ENCODE results near the gene TFF1.
A peak's percentile ranks its signal among the peaks of the same experiment; 100 is the strongest.

The TFF1 gene

DNA sequence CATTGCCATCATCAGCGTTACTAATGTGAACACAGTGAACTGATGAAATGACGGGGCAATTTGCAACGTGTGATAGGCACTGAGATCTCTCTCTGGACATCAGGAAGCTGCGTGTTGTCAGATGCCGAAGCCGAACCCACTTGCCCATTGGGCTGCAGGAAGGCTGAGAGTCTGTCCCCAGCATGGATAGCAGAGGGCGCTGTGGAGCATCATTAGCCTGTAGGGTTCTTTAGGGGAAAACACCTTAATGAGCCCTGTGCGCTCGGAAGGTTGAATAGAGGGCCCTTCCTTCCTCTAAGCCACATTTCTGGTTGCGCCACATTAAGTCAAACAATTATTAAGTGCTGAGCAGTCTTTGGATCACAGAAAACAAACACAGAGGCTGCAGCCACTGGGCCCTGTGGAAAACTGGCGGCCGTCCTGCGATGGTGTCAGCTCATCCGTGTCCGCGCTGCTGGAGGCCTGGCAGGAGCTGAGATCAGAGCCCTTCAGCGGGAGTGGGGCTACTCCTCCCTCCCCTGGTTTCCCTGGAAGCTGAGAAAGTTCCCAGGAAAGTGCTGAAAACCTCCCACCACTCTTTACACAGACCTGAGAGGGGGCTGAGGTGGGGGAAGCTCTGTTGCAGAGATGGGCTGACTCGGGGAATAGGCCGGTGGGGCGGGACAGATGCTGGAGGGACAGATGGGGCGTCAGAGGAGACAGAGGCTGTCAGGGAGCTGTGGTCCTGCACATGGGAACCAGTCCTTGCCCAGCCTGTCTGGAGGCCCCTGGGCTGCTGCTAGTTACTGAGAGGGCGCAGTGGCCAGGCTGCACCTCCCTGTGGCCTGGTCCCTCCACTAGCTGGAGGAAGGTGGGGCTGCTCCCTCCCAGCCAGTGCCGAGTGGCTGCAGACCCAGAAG lies 28.3 kb downstream of the TFF1 start:
- H3K4me3 ChIP-seq = no peak overlapping the region
- H3K9me3 ChIP-seq = no peaks in the 10 kb centered on the region
- H3K27ac ChIP-seq = no peak overlapping the region
- peaks cover 0 to 8% (median 0%) of the 10 kb centered on the region in 4 donors for H3K4me1 ChIP-seq
- intact Hi-C loops (cut with DNase I; ENCODE audit: low total_unique reads) = loop anchor here (5.0 kb wide), 1 partner anchor 664 kb away; no protein-coding TSS in a partner anchor
- peak in 1 of 2 donors; percentile 58 for DNase-seq
- no peaks in the 10 kb centered on the region for H3K36me3 ChIP-seq
- TF ChIP-seq, protein P1, sequence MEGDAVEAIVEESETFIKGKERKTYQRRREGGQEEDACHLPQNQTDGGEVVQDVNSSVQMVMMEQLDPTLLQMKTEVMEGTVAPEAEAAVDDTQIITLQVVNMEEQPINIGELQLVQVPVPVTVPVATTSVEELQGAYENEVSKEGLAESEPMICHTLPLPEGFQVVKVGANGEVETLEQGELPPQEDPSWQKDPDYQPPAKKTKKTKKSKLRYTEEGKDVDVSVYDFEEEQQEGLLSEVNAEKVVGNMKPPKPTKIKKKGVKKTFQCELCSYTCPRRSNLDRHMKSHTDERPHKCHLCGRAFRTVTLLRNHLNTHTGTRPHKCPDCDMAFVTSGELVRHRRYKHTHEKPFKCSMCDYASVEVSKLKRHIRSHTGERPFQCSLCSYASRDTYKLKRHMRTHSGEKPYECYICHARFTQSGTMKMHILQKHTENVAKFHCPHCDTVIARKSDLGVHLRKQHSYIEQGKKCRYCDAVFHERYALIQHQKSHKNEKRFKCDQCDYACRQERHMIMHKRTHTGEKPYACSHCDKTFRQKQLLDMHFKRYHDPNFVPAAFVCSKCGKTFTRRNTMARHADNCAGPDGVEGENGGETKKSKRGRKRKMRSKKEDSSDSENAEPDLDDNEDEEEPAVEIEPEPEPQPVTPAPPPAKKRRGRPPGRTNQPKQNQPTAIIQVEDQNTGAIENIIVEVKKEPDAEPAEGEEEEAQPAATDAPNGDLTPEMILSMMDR (IDR thresholded peaks at IDR 0.05) = peak; percentile 18 to 21
- H3K27me3 ChIP-seq = peaks cover 0 to 33% of the 10 kb centered on the region in 2 donors

- TF ChIP-seq, protein P1 (IDR thresholded peaks at IDR 0.05) = no peak
- H3K36me3 ChIP-seq = no peaks in the 10 kb centered on the region
- H3K27ac ChIP-seq = no peak overlapping the region
- peaks cover 0 to under 1% (median 0%) of the 10 kb centered on the region in 3 donors for H3K9me3 ChIP-seq
- DNase-seq = no peak
- no peak overlapping the region for H3K4me3 ChIP-seq
- intact Hi-C loops (cut with DNase I; ENCODE audit: low total_unique reads) = loop anchor here (5.0 kb wide), 1 partner anchor 665 kb away; no protein-coding TSS in a partner anchor
- H3K4me1 ChIP-seq = peaks cover 0 to 8% (median 0%) of the 10 kb centered on the region in 4 donors
- peaks cover 0 to 36% of the 10 kb centered on the region in 2 donors for H3K27me3 ChIP-seq
Measured at GRCh38 chr21:42337276-42337675, 29.1 kb downstream of the TFF1 start.

DNA sequence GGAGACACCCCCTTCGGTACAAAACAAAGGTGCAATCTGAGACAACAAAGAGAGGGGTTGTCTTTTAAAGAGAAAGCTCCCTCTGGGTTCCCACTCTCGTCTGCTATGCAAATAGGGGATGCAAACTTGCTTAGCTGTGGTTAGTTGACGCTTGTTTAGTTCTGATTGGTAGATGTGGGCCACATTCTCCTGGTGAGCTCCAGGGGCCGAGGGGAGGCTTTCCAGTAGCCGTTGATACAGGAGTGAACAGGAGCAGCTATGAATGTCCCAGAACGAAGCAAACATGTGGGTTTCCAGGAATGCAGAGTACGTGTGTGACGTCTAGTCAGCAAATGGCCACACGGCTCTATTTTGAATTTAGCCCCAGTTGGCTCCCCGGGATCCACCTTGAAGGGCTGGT lies 30.3 kb downstream of the TFF1 start:
- TF ChIP-seq, protein P1 (IDR thresholded peaks at IDR 0.05) = no peak
- H3K4me1 ChIP-seq = peaks cover 0 to 8% (median 0%) of the 10 kb centered on the region in 4 donors
- peaks cover 0 to 36% of the 10 kb centered on the region in 2 donors for H3K27me3 ChIP-seq
- H3K36me3 ChIP-seq = no peaks in the 10 kb centered on the region
- no peak overlapping the region for H3K4me3 ChIP-seq
- no peak for DNase-seq
- peaks cover 0 to 10% (median 0%) of the 10 kb centered on the region in 3 donors for H3K9me3 ChIP-seq
- intact Hi-C loops (cut with DNase I; ENCODE audit: low total_unique reads) = loop anchor here (5.0 kb wide), 1 partner anchor 666 kb away; no protein-coding TSS in a partner anchor
- H3K27ac ChIP-seq = no peak overlapping the region

GRCh38 chr21:42332557-42333317 lies 33.6 kb downstream of the TFF1 start:
- intact Hi-C loops (cut with DNase I; ENCODE audit: low total_unique reads) = no loop called here
- no peak overlapping the region for H3K4me3 ChIP-seq
- no peaks in the 10 kb centered on the region for H3K36me3 ChIP-seq
- H3K4me1 ChIP-seq = no peaks in the 10 kb centered on the region
- peaks cover 0 to 41% of the 10 kb centered on the region in 2 donors for H3K27me3 ChIP-seq
- H3K27ac ChIP-seq = no peak overlapping the region
- TF ChIP-seq, protein P1 (IDR thresholded peaks at IDR 0.05) = no peak
- no peak for DNase-seq
- peaks cover 0 to 10% (median 0%) of the 10 kb centered on the region in 3 donors for H3K9me3 ChIP-seq

DNA sequence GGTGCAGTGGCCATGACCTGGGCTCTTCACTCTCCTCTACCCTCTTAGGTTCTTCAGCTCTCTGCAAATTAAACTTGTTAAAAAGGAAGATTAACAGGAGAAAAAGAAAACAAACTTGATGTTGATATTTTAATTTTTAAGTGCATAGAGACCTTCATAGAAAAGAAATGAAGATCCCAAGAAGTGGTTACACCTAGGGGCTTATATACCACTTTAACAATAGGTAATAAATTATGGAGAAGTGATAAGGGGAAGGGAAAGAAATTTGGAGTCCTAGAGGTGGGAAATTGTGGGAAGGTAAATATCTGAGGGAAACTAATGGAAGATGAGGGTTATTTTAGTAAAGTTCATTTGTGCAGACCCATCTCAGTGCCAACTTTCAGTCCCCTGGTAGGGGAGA lies 34.7 kb downstream of the TFF1 start:
- H3K27ac ChIP-seq = no peak overlapping the region
- H3K9me3 ChIP-seq = peaks cover 0 to 10% (median 0%) of the 10 kb centered on the region in 3 donors
- H3K4me1 ChIP-seq = no peaks in the 10 kb centered on the region
- TF ChIP-seq, protein P1 (IDR thresholded peaks at IDR 0.05) = no peak
- intact Hi-C loops (cut with DNase I; ENCODE audit: low total_unique reads) = no loop called here
- no peak for DNase-seq
- no peak overlapping the region for H3K4me3 ChIP-seq
- peaks cover 0 to 36% of the 10 kb centered on the region in 2 donors for H3K27me3 ChIP-seq
- H3K36me3 ChIP-seq = no peaks in the 10 kb centered on the region

Measured in tibial artery (tissue), 4 donors.